ENCODE data around the gene CDH13. TPM values are rescaled to one million over a fixed set of nuclear protein-coding genes. Genes with fewer than 3 reads are reported as not detected.

Gene CDH13
- total RNA-seq, 1 experiment from 2014 or later: 0.80 TPM

- Histone ChIP-seq H3K27me3 (ENCODE audit: control insufficient read depth, insufficient read depth, low read length) (no peaks in the 10 kb centered on the region), H3K4me3 (ENCODE audit: insufficient read depth, low read depth, low read length) (no peak overlapping the region), H3K36me3 (replicated peaks; ENCODE audit: control insufficient read depth, insufficient read depth, low read length) (no peaks in the 10 kb centered on the region)
- no peak for DNase-seq
Observed at GRCh38 chr16:82651921-82652601, 25.3 kb downstream of the CDH13 start.

- no peaks in the 10 kb centered on the region for H3K36me3 ChIP-seq (replicated peaks; ENCODE audit: control insufficient read depth, insufficient read depth, low read length)
- H3K4me3 ChIP-seq (ENCODE audit: insufficient read depth, low read depth, low read length): no peak overlapping the region
- no peak for DNase-seq
- H3K27me3 ChIP-seq (ENCODE audit: control insufficient read depth, insufficient read depth, low read length): no peaks in the 10 kb centered on the region
Observed at GRCh38 chr16:82652826-82653225, 26.1 kb downstream of the CDH13 start.

DNA sequence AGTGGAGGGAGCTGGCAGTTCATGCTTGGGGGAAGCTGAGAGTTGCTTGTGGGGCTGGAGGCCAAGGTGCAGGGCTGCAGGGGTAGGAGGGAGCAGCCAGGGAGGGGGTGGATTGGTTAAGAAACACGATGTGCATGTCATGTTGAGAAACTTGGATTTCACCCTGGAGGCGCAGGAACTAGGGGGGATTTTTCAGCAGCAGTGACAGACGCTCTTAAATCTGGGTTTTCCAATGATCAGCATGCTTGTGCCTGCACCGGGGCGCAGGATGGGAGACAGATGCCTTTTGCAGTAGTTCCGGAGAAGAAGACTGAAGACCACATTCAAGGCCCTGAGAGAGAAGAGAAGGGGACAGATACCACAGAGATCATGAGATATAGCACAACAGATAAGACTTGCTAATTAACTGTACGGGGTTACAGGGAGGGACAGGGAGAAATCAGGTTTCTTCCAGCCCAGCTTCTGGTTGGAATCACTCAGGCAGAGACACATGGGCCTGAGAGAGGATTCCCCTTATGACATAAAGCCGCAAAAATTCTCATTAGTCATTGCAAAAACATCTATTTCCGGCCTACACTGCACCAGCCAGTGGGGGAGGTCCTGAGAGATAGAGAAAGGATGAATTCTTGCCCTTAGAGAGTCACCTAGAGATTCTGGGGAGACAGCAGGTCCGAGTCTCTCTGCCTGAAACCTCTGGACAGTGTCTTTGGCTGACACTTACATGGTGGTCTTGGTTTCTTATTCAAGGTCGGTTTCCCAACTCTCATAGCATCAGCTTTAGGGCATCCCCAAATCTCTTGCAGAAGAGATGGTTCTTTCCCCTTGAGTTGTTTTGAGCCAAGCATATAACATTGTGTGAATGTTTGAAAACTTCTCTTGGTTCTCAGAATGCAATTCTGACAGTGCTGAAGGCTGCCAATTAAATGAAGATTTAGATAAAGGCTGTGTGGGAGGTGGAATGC lies 27.1 kb downstream of the CDH13 start:
- no peak for DNase-seq
- Histone ChIP-seq H3K36me3 (replicated peaks; ENCODE audit: control insufficient read depth, insufficient read depth, low read length) (no peaks in the 10 kb centered on the region), H3K4me3 (ENCODE audit: insufficient read depth, low read depth, low read length) (no peak overlapping the region), H3K27me3 (ENCODE audit: control insufficient read depth, insufficient read depth, low read length) (no peaks in the 10 kb centered on the region)

- H3K27me3 ChIP-seq (ENCODE audit: control insufficient read depth, insufficient read depth, low read length): no peaks in the 10 kb centered on the region
- DNase-seq: no peak
- no peaks in the 10 kb centered on the region for H3K36me3 ChIP-seq (replicated peaks; ENCODE audit: control insufficient read depth, insufficient read depth, low read length)
- no peak overlapping the region for H3K4me3 ChIP-seq (ENCODE audit: insufficient read depth, low read depth, low read length)
Observed at GRCh38 chr16:82655072-82655714, 28.4 kb downstream of the CDH13 start.

DNA sequence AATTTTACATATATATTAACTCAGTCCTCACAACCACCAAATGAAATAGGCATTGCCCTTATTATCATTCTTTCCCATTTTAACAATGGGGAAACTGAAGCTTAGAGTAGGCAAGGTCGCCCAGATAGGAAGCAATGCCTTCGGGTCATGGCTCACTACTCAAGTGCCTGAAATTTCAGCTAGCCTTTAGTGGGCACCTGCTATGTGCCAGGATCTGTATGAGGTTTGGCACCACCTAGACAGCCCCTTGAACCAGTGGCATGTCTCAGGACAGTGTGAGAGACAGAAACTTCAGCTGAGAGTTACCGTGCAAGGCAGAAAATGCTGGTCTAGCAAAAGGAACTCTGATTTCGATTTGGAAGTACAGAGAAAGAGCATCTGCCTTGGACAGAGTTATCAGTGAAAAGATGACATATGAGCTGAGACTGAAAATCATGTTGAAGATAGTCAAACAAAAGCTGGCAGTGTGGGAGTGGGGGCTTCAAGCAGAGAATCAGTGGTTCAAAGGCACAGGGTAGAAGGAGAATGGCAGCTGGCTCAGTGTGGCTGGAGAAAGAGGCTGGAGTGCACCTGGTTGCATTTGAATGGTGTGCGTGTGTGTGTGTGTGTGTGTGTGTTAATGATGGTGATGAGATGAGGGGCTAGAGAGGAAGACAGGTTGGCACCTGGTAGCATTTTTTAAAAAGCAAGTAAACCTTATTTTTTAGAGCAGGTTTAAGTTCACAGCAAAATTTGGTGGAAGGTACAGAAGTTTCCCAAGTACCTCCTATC lies 29.1 kb downstream of the CDH13 start:
- DNase-seq: no peak
- no peak overlapping the region for H3K4me3 ChIP-seq (ENCODE audit: insufficient read depth, low read depth, low read length)
- no peaks in the 10 kb centered on the region for H3K27me3 ChIP-seq (ENCODE audit: control insufficient read depth, insufficient read depth, low read length)
- H3K36me3 ChIP-seq (replicated peaks; ENCODE audit: control insufficient read depth, insufficient read depth, low read length): no peaks in the 10 kb centered on the region

DNA sequence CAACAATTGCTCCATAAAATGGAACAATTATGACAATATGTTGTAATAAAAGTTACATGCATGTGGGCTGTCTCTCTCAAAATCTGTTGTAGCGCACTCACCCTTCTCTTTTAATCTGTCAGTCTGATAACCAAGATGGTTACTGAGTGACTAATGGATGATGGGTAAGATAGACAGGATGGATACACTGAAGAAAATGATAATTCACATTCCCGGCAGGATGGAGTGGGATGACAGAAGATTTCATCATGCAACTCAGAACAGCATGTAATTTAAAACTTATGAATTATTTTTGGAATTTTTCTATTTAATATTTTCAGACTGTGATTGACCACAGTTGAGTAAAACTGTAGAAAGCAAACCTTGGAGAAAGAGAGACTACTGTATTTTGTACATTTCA lies 30.5 kb downstream of the CDH13 start:
- no peaks in the 10 kb centered on the region for H3K27me3 ChIP-seq (ENCODE audit: control insufficient read depth, insufficient read depth, low read length)
- DNase-seq: no peak

DNA sequence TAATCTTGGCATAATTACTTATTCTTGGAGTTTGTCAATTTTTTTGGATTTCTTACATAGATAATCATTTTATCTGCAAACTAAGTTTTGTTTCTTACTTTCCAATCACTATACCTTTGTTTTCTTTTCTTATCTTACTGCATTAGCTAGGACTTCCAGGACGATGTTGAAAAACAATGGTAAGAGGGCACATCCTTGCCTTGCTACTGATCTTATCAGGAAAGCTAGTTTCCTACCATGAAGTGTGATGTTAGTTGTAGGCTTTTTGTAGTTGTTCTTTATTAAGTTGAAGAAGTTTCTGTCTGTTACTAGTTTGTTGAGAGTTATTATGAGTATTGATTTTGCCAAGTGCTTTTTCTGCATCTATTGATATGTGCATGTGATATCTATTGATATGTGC lies 31.0 kb downstream of the CDH13 start:
- DNase-seq: no peak
- Histone ChIP-seq H3K27me3 (ENCODE audit: control insufficient read depth, insufficient read depth, low read length) (no peaks in the 10 kb centered on the region), H3K36me3 (replicated peaks; ENCODE audit: control insufficient read depth, insufficient read depth, low read length) (no peaks in the 10 kb centered on the region), H3K4me3 (ENCODE audit: insufficient read depth, low read depth, low read length) (no peak overlapping the region)

More for the DNA sequence above, 30.5 kb downstream of the CDH13 start:
- no peak overlapping the region for H3K4me3 ChIP-seq (ENCODE audit: insufficient read depth, low read depth, low read length)
- H3K36me3 ChIP-seq (replicated peaks; ENCODE audit: control insufficient read depth, insufficient read depth, low read length): no peaks in the 10 kb centered on the region

DNA sequence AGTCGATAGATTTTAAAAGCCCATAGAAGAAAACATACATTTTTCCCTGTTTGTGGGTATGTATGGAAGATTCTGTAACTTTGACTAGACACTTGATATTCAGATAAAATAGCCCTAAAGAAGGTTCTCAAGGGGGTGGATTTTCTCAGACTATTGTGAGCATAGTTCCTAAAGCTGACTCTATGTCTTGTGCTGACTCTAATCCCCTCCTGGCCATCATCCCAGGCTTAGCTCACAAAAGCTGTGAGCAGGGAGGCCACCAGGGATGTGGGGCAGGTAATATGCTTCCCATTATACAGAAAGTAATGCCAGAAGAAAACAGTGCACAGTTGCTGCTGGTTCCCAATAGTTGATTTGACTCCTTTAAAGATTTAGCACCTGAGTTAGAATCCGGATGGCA lies 32.0 kb downstream of the CDH13 start:
- DNase-seq: no peak
- no peak overlapping the region for H3K4me3 ChIP-seq (ENCODE audit: insufficient read depth, low read depth, low read length)
- no peaks in the 10 kb centered on the region for H3K36me3 ChIP-seq (replicated peaks; ENCODE audit: control insufficient read depth, insufficient read depth, low read length)
- H3K27me3 ChIP-seq (ENCODE audit: control insufficient read depth, insufficient read depth, low read length): no peaks in the 10 kb centered on the region

DNA sequence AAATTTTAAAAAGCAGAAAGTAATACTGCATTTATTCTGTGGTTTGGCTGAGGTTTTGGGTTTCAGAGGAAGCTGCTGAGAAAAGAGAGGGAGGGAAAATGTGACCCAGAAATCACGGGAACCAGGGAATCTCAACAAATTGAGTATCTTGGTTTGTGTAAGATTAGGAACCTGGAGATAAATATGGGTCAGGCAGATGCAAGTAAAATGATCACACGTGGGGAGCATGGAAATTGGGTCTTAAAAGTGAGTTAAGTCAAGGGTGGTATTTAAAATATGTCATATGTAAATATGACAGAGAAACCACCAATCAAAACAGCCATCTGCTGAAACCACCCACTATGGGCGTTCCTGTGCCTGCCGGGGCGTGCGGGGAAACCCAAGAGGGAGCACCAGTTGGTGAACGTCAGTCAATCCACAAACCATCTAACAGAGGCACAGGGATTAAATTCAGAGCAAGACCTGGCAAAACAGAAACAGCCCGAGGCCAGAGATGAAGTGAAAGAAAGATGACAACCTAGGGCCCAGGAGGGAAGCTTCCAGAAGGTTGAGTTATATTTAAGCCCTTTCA lies 33.4 kb downstream of the CDH13 start:
- Histone ChIP-seq H3K36me3 (replicated peaks; ENCODE audit: control insufficient read depth, insufficient read depth, low read length) (no peaks in the 10 kb centered on the region), H3K27me3 (ENCODE audit: control insufficient read depth, insufficient read depth, low read length) (no peaks in the 10 kb centered on the region), H3K4me3 (ENCODE audit: insufficient read depth, low read depth, low read length) (no peak overlapping the region)
- DNase-seq: no peak

- Histone ChIP-seq H3K4me3 (ENCODE audit: insufficient read depth, low read depth, low read length) (no peak overlapping the region), H3K36me3 (replicated peaks; ENCODE audit: control insufficient read depth, insufficient read depth, low read length) (no peaks in the 10 kb centered on the region), H3K27me3 (ENCODE audit: control insufficient read depth, insufficient read depth, low read length) (no peaks in the 10 kb centered on the region)
- DNase-seq: no peak
Observed at GRCh38 chr16:82660966-82661365, 34.2 kb downstream of the CDH13 start.

GRCh38 chr16:82664181-82664580 lies 37.4 kb downstream of the CDH13 start:
- DNase-seq: no peak
- no peaks in the 10 kb centered on the region for H3K36me3 ChIP-seq (replicated peaks; ENCODE audit: control insufficient read depth, insufficient read depth, low read length)
- H3K27me3 ChIP-seq (ENCODE audit: control insufficient read depth, insufficient read depth, low read length): no peaks in the 10 kb centered on the region
- H3K4me3 ChIP-seq (ENCODE audit: insufficient read depth, low read depth, low read length): no peak overlapping the region

DNA sequence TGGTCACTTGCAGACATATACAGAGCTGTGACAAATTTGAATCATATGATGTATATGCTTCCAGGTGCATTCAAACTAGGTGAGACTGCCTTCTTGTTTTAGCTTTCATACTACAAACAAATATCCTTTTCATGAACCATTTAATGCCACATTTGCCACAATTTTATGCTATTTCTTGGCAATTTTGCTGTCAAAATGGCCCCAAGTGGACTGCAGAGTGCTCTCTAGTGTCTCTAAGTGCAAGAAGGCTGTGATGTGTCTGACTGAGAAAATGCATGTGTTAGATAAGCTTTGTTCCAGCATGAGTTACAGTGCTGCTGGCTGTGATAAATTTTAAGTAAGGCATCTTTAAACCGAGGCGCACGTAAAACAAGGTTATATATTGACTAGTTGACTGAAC lies 38.3 kb downstream of the CDH13 start:
- Histone ChIP-seq H3K27me3 (ENCODE audit: control insufficient read depth, insufficient read depth, low read length) (no peaks in the 10 kb centered on the region), H3K4me3 (ENCODE audit: insufficient read depth, low read depth, low read length) (no peak overlapping the region), H3K36me3 (replicated peaks; ENCODE audit: control insufficient read depth, insufficient read depth, low read length) (no peaks in the 10 kb centered on the region)
- DNase-seq: no peak

DNA sequence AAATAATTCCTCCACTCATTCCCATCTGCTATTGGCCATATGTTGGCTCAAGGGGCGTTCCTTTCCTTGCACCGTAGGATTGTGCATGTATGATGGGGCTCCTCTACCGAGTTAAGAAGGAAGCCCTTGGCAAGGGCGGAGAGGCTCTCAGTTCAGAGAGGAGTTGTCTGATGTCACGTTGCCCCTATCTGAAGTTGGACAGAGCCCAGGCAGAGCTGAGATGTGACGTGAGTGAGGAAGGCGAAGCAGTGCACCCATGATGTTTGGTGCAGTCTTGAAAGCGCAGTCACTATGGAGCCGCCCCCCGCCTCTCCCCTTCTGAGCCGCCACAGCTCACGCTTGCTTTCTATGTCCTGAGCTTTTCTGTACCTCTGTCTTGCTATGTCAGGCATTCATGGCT lies 40.7 kb downstream of the CDH13 start:
- Histone ChIP-seq H3K27me3 (ENCODE audit: control insufficient read depth, insufficient read depth, low read length) (no peaks in the 10 kb centered on the region), H3K4me3 (ENCODE audit: insufficient read depth, low read depth, low read length) (no peak overlapping the region), H3K36me3 (replicated peaks; ENCODE audit: control insufficient read depth, insufficient read depth, low read length) (no peaks in the 10 kb centered on the region)
- DNase-seq: no peak

- Histone ChIP-seq H3K27me3 (ENCODE audit: control insufficient read depth, insufficient read depth, low read length) (no peaks in the 10 kb centered on the region), H3K4me3 (ENCODE audit: insufficient read depth, low read depth, low read length) (no peak overlapping the region), H3K36me3 (replicated peaks; ENCODE audit: control insufficient read depth, insufficient read depth, low read length) (no peaks in the 10 kb centered on the region)
- DNase-seq: no peak
Observed at GRCh38 chr16:82668094-82668493, 41.3 kb downstream of the CDH13 start.
